Measurements from ENCODE around the gene ZNF124.

DNA sequence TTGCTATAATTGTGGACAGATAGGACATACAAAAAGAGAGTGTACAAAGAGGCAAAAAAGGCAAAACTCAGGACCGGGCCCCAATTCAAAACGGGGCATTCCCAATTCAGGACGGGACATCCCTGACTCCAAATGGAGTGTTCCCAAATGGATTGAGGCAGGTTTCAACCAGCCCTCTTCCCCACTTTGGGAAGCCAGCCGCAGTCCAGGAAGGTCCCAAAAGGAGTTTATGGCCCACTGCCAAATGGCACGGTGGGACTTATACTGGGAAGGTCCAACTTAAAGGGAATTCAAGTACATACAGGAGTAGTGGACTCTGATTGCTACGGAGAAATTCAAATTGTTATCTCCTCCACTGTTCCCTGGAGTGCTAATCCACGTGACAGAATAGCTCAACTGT lies 64.1 kb downstream of the ZNF124 start:
- TF ChIP-seq TAF1 (conservative IDR thresholded peaks at IDR 0.05): no peak
- TF ChIP-seq, protein P1, sequence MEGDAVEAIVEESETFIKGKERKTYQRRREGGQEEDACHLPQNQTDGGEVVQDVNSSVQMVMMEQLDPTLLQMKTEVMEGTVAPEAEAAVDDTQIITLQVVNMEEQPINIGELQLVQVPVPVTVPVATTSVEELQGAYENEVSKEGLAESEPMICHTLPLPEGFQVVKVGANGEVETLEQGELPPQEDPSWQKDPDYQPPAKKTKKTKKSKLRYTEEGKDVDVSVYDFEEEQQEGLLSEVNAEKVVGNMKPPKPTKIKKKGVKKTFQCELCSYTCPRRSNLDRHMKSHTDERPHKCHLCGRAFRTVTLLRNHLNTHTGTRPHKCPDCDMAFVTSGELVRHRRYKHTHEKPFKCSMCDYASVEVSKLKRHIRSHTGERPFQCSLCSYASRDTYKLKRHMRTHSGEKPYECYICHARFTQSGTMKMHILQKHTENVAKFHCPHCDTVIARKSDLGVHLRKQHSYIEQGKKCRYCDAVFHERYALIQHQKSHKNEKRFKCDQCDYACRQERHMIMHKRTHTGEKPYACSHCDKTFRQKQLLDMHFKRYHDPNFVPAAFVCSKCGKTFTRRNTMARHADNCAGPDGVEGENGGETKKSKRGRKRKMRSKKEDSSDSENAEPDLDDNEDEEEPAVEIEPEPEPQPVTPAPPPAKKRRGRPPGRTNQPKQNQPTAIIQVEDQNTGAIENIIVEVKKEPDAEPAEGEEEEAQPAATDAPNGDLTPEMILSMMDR (IDR thresholded peaks at IDR 0.05; ENCODE audit: low read depth, low read length, missing input control): no peak
- no peak for TF ChIP-seq RAD21 (IDR thresholded peaks at IDR 0.05)
- TF ChIP-seq, protein P2, sequence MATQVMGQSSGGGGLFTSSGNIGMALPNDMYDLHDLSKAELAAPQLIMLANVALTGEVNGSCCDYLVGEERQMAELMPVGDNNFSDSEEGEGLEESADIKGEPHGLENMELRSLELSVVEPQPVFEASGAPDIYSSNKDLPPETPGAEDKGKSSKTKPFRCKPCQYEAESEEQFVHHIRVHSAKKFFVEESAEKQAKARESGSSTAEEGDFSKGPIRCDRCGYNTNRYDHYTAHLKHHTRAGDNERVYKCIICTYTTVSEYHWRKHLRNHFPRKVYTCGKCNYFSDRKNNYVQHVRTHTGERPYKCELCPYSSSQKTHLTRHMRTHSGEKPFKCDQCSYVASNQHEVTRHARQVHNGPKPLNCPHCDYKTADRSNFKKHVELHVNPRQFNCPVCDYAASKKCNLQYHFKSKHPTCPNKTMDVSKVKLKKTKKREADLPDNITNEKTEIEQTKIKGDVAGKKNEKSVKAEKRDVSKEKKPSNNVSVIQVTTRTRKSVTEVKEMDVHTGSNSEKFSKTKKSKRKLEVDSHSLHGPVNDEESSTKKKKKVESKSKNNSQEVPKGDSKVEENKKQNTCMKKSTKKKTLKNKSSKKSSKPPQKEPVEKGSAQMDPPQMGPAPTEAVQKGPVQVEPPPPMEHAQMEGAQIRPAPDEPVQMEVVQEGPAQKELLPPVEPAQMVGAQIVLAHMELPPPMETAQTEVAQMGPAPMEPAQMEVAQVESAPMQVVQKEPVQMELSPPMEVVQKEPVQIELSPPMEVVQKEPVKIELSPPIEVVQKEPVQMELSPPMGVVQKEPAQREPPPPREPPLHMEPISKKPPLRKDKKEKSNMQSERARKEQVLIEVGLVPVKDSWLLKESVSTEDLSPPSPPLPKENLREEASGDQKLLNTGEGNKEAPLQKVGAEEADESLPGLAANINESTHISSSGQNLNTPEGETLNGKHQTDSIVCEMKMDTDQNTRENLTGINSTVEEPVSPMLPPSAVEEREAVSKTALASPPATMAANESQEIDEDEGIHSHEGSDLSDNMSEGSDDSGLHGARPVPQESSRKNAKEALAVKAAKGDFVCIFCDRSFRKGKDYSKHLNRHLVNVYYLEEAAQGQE (IDR thresholded peaks at IDR 0.05): no peak
- no peak for TF ChIP-seq EGR1 (IDR thresholded peaks at IDR 0.05; ENCODE audit: low read depth in 2 of 2)
- no peak for TF ChIP-seq YY1 (IDR thresholded peaks at IDR 0.05)
- TF ChIP-seq JUND (IDR thresholded peaks at IDR 0.05): no peak
- no peak for TF ChIP-seq SP1 (IDR thresholded peaks at IDR 0.05)
- no peak for TF ChIP-seq GABPA (IDR thresholded peaks at IDR 0.05 in 1 of 2, conservative IDR thresholded peaks at IDR 0.05 in 1 of 2)
- TF ChIP-seq, protein P3, sequence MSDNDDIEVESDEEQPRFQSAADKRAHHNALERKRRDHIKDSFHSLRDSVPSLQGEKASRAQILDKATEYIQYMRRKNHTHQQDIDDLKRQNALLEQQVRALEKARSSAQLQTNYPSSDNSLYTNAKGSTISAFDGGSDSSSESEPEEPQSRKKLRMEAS (IDR thresholded peaks at IDR 0.05): no peak
- TF ChIP-seq, protein P4, sequence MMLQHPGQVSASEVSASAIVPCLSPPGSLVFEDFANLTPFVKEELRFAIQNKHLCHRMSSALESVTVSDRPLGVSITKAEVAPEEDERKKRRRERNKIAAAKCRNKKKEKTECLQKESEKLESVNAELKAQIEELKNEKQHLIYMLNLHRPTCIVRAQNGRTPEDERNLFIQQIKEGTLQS (IDR thresholded peaks at IDR 0.05): no peak
- no peak for TF ChIP-seq NR2F2 (IDR thresholded peaks at IDR 0.05)
- TF ChIP-seq FOXA1 (IDR thresholded peaks at IDR 0.05): no peak
- no peak for TF ChIP-seq HNF4G (IDR thresholded peaks at IDR 0.05)

Measured in liver (tissue), 3 donors.